GM19035 (cell line): Measurements from ENCODE around the gene DND1.
"Not testable (repeated sequence)": the region's sequence is repeated elsewhere in the genome, so short reads cannot be mapped to it uniquely, and the experiment has no call there.

Experiments used
- ATAC-seq: cut with Tn5 transposase; IDR thresholded peaks from one replicate; pipeline ENCODE4 v1.9.1; 2021; ENCODE audit not compliant: unreplicated experiment

Gene DND1

DNA sequence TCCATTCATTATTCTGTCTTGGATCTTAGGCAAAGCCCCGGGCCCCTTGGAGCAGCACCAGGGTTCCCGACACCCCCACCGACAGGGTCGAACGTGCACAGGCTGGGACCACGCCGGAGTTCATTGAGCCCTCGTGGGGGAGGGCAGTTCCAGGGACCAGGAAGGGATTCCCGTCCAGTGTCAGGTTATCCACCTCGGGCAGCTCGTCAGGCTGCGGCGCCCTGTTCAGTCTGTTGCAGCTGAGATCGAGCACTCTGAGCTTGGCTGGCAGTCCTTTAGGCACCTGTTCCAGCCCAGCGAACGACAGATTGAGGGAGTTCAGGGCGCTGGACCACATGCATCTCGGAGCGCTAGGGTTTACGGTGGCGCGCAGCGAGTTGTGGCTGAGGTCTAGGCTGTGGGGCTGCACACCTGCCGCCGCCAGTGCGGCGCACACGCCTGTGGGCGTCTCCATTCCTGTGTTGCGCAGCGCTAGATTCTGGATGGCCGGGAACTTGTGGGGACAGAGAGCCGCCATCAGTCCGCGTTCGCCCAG lies 41.5 kb downstream of the DND1 start:
- peak; percentile 32 for ATAC-seq

DNA sequence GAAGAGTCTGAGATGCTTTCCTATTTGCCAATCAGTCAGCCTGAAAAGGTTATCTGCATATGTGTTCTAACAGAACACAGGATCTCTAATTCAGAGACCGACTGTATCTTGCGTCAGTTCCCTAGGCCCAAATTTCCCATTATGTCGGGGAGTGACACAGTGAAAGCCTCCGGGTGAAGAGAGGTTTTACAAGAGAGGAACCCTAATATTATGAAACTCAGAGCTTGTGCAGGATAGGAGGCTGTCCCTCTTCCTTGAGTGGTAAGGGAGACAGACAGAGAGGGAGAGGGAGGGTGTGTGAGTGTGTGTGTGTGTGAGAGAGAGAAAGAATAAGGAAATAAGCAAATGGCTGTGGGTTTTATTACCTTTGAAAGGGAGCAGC lies 42.3 kb downstream of the DND1 start:
- ATAC-seq: no peak

DNA sequence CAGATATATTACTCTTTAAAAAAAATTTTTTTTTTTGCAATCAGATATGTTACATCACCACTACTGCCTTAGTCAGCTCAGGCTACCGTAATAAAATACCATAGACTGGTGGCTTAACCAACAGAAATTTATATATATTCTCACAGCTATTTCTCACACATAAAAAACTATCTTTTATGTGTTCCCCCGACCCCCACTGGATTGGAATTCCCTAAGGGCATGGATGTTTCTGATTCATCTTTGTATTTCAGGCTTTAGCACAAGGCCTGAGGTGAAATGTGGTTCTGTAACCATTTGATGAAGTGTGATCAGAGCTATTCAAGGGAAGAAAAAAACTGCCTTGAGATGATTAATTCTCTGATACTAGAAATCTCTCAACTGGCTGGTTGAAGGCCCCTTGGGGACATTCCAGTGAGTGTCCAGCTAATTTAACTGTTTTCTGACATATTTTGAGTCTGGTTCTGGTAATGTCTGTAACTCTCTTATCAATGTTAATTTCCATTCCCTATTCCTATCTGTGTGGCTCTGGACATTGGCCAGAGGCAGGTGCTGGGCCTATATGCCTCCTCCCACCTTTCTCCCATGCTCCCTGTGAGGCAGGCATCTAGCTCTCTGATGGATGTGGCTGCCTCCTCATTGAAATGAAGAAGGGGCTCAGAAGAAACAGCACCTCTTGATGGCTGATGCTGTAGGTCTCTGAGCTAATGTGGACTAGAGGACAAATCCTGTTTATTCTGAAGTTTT lies 42.9 kb downstream of the DND1 start:
- ATAC-seq: no peak

DNA sequence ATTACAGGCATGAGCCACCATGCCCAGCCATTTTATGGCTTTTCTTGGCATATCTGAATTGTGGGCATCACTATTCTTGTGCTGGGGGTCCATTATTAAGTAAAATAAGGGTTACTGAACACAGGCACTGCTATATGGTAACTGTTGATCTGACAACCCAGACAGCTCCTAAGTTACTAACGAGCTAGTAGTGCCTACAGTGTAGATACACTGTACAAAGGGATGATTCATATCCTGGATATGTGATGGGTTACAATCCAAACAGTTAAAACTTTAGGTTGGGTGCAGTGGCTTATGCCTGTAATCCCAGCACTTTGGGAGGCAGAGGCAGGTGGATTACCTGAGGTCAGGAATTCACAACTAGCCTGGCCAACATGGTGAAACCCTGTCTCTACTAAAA lies 44.7 kb downstream of the DND1 start:
- ATAC-seq: no peak

DNA sequence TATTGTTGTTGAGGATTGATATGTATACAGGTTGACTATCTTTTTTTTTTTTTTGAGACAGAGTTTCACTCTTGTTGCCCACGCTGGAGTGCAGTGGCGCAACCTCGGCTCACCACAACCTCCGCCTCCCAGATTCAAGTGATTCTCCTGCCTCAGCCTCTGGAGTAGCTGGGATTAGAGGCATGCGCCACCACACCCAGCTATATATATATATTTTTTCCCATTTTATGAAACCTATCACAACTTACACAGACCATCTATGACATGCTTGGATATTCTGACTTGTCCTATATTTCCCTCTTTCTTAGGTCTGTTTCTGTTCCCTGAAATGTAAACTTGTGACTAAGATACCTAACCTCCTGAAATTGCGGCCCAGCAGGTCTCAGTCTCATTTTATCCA lies 45.4 kb downstream of the DND1 start:
- no peak for ATAC-seq

DNA sequence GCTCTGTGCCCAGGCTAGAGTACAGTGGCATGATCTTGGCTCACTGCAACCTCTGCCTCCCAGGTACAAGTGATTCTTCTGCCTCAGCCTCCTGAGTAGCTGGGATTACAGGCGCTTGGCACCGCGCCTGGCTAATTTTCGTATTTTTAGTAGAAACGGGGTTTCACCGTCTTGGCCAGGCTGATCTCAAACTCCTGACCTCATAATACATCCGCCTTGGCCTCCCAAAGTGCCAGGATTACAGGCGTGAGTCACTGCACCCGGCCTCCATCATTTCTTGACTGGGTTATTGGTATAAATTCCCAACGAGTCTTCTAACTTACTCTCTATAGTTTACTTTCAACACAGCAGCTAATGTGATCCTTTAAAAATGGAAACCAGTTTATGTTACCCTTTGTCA lies 48.5 kb downstream of the DND1 start:
- not testable (repeated sequence) for ATAC-seq

DNA sequence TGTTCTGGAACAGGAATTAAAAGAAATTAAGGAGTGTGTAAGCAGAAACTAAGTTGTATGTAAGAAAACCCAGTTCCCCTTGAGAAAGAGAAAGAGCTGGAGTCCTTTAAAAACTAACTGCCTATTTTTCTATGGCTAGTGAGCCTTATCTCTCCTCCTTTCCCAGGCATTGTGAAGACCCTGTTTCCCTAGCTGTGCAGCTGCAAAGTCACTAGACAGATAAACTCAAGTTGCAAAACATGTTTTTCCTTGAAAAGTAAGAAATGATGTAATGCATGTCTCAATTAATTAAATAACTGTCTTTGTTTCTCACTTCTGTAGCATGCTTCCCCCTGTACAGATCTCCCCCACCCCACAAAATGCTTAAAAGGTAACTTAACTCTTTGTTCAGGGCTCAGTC lies 50.3 kb downstream of the DND1 start:
- not testable (repeated sequence) for ATAC-seq

DNA sequence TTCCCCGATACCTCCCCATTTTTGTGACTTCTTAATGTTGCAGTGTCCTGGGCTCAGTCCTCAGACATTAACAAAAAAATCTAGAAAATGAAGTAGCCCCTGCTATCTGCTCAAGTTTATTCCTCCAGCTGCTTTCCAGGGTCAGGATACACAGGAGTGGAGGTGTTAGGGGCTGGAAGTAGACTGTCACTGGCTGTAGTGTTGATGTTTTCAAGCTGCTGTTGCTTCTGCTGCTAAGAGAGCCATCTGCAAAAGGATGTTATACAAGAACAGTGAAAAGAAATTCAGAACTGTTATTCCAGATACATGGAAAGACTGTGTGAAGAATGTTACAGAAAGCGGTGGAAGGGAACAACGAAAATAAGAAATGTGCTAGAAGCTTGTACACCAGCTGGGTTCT lies 51.1 kb downstream of the DND1 start:
- ATAC-seq: no peak
